22Rv1 (cell line): ENCODE measurements around the gene ATAT1.
A peak's percentile ranks its signal among the peaks of the same experiment; 100 is the strongest.

Experiments
- ZFX ChIP-seq: fragments of 450-650 bp; IDR thresholded peaks from 2 replicates; pipeline ENCODE4 v1.6.1; 2017; ENCODE audit warnings: antibody characterized with exemption, borderline replicate concordance
- TF ChIP-seq, protein P1 (sequence below): fragments of 450-650 bp; IDR thresholded peaks from 2 replicates; pipeline ENCODE4 v1.5.1; 2017; ENCODE audit warnings: mild to moderate bottlenecking

DNA sequence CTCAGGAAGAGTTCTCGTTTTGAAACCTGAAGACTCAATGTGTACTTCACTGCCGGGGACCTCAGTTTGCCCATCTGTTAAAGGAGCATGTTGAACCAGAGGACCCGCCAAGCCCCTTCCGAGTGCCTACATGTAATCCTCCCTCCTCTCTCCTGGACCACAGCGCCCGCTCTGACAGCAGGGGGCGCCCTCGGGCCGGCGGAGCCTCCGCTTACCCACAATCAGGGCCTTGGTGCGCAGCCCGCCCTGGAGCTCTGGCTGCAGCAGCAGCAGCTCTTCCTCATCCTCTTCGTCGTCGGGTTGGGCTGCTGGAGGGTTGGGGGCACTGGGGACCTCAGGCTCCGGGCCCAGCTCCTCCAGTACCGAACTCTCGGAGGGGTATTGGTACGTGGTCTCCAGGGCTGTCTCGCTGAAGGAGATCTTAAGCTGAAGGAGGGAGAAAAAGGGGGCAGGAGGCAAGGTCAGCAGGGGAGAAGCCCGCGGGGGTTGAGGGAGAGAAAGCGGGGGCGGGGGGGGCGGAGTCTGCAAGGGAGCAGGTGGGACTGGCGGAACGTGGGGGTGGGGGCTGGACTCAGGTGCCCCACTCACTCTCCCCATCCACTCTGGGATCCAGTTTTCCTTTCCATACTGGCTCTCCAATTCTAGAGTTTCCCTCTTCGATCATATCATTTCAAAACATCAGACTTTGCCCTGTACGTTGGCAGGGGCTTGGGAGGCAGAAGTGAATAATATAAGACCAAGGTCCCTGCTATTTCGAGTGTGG, 52.5 kb downstream of the ATAT1 start:
- TF ChIP-seq, protein P1, sequence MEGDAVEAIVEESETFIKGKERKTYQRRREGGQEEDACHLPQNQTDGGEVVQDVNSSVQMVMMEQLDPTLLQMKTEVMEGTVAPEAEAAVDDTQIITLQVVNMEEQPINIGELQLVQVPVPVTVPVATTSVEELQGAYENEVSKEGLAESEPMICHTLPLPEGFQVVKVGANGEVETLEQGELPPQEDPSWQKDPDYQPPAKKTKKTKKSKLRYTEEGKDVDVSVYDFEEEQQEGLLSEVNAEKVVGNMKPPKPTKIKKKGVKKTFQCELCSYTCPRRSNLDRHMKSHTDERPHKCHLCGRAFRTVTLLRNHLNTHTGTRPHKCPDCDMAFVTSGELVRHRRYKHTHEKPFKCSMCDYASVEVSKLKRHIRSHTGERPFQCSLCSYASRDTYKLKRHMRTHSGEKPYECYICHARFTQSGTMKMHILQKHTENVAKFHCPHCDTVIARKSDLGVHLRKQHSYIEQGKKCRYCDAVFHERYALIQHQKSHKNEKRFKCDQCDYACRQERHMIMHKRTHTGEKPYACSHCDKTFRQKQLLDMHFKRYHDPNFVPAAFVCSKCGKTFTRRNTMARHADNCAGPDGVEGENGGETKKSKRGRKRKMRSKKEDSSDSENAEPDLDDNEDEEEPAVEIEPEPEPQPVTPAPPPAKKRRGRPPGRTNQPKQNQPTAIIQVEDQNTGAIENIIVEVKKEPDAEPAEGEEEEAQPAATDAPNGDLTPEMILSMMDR: peak; percentile 98
- TF ChIP-seq ZFX: no peak
